Loucy (cell line): ENCODE data around the gene TMEM179.

Source experiments
- H2AFZ ChIP-seq: fragments of 200-600 bp; sonication (generic); 2 replicates; pipeline ENCODE4 v1.6.0; 2016; ENCODE audit warnings: antibody characterized with exemption, mild to moderate bottlenecking, low read length, moderate library complexity
- H3F3A ChIP-seq: fragments of 200-600 bp; 2 replicates; pipeline ENCODE4 v1.6.0; 2016; ENCODE audit warnings: antibody characterized with exemption, low read depth, mild to moderate bottlenecking
- H3K27me3 ChIP-seq: fragments of 200-600 bp; sonication (generic); 2 replicates; pipeline ENCODE4 v1.6.1; 2014; ENCODE audit warnings: low read length, mild to moderate bottlenecking; ENCODE audit not compliant: insufficient read depth, poor library complexity, severe bottlenecking
- H3K36me3 ChIP-seq: fragments of 200-600 bp; sonication (generic); 2 replicates; pipeline ENCODE4 v1.6.1; 2016; ENCODE audit warnings: low read length; ENCODE audit not compliant: insufficient read depth
- H3K4me1 ChIP-seq: fragments of 200-600 bp; sonication (generic); 2 replicates; pipeline ENCODE4 v1.5.1; 2014; ENCODE audit warnings: low read length, mild to moderate bottlenecking; ENCODE audit not compliant: insufficient read depth, poor library complexity, severe bottlenecking
- H3K4me2 ChIP-seq: fragments of 200-600 bp; sonication (generic); 2 replicates; pipeline ENCODE4 v1.6.0; 2014; ENCODE audit warnings: antibody characterized with exemption, low read length, low read depth, mild to moderate bottlenecking; ENCODE audit not compliant: poor library complexity, severe bottlenecking
- H3K4me3 ChIP-seq: fragments of 200-600 bp; sonication (generic); 2 replicates; pipeline ENCODE4 v1.5.1; 2014; ENCODE audit warnings: low read length, mild to moderate bottlenecking, mixed read lengths; ENCODE audit not compliant: poor library complexity, severe bottlenecking
- H3K79me2 ChIP-seq: fragments of 200-600 bp; sonication (generic); 2 replicates; pipeline ENCODE4 v1.6.1; 2014; ENCODE audit warnings: low read length; ENCODE audit not compliant: insufficient read depth
- H3K9ac ChIP-seq: fragments of 200-600 bp; sonication (generic); 2 replicates; pipeline ENCODE4 v1.6.0; 2014; ENCODE audit warnings: mild to moderate bottlenecking, low read depth, low read length, moderate library complexity; ENCODE audit not compliant: poor library complexity, severe bottlenecking
- H3K9me2 ChIP-seq: fragments of 200-600 bp; sonication (generic); replicated peaks from 2 replicates; pipeline ENCODE4 v1.6.1; 2016; ENCODE audit warnings: low read depth, low read length, mixed read lengths
- H3K9me3 ChIP-seq: fragments of 200-600 bp; sonication (generic); 2 replicates; pipeline ENCODE4 v1.6.1; 2014; ENCODE audit warnings: mild to moderate bottlenecking, antibody characterized with exemption, low read length, low read depth; ENCODE audit not compliant: insufficient read depth
- H4K20me1 ChIP-seq: fragments of 200-600 bp; sonication (generic); 2 replicates; pipeline ENCODE4 v1.6.0; 2014; ENCODE audit warnings: antibody characterized with exemption, low read length, mild to moderate bottlenecking; ENCODE audit not compliant: insufficient read depth, poor library complexity, severe bottlenecking
- CTCF ChIP-seq: fragments of 200-600 bp; sonication (generic); conservative IDR thresholded peaks from 2 replicates; pipeline ENCODE4 v1.5.1; 2014; ENCODE audit warnings: mild to moderate bottlenecking, antibody characterized with exemption, low read length
- EZH2phosphoT487 ChIP-seq: fragments of 200-600 bp; IDR thresholded peaks from 2 replicates; pipeline ENCODE4 v1.6.1; 2018; ENCODE audit warnings: antibody characterized with exemption, mild to moderate bottlenecking, moderate library complexity, borderline replicate concordance

The TMEM179 gene

DNA sequence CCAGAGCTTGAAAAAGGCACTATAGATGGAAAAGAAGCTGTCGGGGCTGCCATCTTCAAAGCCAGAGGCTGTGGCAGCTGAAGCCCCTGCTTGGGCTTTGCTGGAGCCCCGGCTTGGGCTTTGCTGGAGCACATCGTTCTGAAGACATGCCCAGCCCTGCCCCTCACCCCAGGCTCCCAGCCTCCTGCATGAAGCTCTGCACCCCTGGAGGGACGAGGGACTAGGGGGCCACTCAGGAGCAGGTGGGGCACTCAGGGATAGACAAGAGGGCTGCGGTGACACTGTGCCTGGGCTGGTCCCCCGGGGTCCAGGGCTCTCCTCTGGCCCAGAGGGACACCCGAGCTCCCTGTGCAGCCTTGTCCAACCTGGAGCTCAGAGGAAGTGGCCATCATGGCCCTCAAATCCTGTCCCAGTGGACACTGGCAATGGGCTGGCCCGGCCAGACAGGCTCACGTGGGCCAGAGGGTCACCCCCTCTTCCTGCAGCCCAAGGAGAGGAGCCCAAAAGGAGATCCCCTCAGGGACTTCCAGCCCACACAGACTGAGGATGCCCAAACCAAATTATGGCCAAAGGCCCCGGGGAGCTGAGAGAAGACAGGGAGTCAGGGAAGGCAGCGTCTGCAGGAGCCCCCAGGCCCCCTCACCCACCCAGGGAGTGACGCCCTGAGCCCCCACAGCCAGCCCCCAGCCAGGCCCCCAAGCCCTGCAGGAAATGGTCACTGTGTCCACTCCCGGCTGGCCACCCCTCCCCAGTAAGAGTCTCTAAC is 48.1 kb downstream of the TMEM179 start:
- TF ChIP-seq CTCF, result no peak
- TF ChIP-seq EZH2phosphoT487, result no peak
- no peaks in the 10 kb centered on the region for H3K4me1 ChIP-seq
- H3F3A ChIP-seq, result no peaks in the 10 kb centered on the region
- H3K36me3 ChIP-seq, result no peaks in the 10 kb centered on the region
- no peak overlapping the region for H3K4me3 ChIP-seq
- no peaks in the 10 kb centered on the region for H3K9me3 ChIP-seq
- no peak overlapping the region for H2AFZ ChIP-seq
- H3K9ac ChIP-seq, result no peak overlapping the region
- no peaks in the 10 kb centered on the region for H3K27me3 ChIP-seq
- no peaks in the 10 kb centered on the region for H3K79me2 ChIP-seq
- H4K20me1 ChIP-seq, result no peaks in the 10 kb centered on the region
- H3K9me2 ChIP-seq, result no peaks in the 10 kb centered on the region
- H3K4me2 ChIP-seq, result no peak overlapping the region

DNA sequence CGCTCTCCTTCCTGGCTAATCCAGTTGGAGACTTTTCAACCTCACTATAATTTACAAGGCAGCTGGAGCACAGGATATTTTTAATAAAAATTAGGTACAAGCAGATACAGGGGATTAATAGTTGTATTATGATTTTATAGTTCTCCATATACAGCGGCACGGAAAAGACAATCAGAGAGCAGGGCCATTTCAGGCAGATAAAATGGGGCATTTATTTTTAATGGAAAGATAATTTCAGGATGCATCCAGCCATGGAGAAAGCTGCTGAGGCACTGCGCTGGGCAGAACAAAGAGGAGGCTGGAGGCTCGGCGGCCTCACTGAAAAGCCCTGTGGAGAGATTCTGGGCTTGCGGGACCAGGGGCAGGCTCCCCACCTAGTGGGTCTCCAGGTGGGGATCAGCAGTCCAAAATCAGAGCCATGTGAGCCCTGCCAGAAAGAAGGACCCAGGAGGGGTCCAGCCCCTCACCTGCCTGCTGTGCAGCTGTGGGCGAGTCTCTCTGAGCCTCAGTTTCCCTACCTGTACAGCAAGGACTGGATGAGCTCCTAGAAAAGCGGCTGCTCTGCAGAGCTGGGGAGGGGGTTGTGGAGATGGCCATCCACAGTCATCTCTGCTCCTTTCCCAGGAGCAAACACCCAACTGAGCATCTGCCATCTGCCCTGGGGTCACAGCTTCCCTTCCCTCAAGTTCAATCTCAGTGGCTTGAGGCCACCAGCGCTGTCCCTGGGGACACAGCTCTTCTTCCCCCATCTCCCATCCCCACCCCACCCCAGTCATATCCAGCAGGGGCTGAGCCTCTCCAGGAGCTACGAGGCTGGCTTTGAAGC is 48.9 kb downstream of the TMEM179 start:
- H3K79me2 ChIP-seq, result no peaks in the 10 kb centered on the region
- H3K4me1 ChIP-seq, result no peaks in the 10 kb centered on the region
- H3K27me3 ChIP-seq, result no peaks in the 10 kb centered on the region
- no peaks in the 10 kb centered on the region for H3K9me2 ChIP-seq
- TF ChIP-seq EZH2phosphoT487, result no peak
- no peak overlapping the region for H3K9ac ChIP-seq
- H2AFZ ChIP-seq, result no peak overlapping the region
- no peak overlapping the region for H3K4me2 ChIP-seq
- H3K4me3 ChIP-seq, result no peak overlapping the region
- no peaks in the 10 kb centered on the region for H3K36me3 ChIP-seq
- H3K9me3 ChIP-seq, result no peaks in the 10 kb centered on the region
- H3F3A ChIP-seq, result no peaks in the 10 kb centered on the region
- no peaks in the 10 kb centered on the region for H4K20me1 ChIP-seq

GRCh38 chr14:104554608-104555429 is 49.8 kb downstream of the TMEM179 start:
- no peak overlapping the region for H3K4me2 ChIP-seq
- no peaks in the 10 kb centered on the region for H3K9me3 ChIP-seq
- no peak overlapping the region for H2AFZ ChIP-seq
- no peaks in the 10 kb centered on the region for H4K20me1 ChIP-seq
- no peaks in the 10 kb centered on the region for H3F3A ChIP-seq
- no peaks in the 10 kb centered on the region for H3K9me2 ChIP-seq
- H3K27me3 ChIP-seq, result no peaks in the 10 kb centered on the region
- H3K4me3 ChIP-seq, result no peak overlapping the region
- H3K9ac ChIP-seq, result no peak overlapping the region
- TF ChIP-seq EZH2phosphoT487 (no peak), CTCF (no peak)
- no peaks in the 10 kb centered on the region for H3K36me3 ChIP-seq
- H3K4me1 ChIP-seq, result no peaks in the 10 kb centered on the region
- H3K79me2 ChIP-seq, result no peaks in the 10 kb centered on the region
